Stimulated activated CD4-positive, alpha-beta T cell treated with anti-CD3 and anti-CD28 coated beads, Interleukin-4, amount 100 ng/mL, for 24 hours (primary cell): Measurements from ENCODE around the gene NTRK3.

Source experiments
- DNase-seq: peaks from one replicate; pipeline ENCODE4 v3.0.0-alpha.2; 2020

NTRK3 gene

GRCh38 chr15:87967951-87968350 is 288.6 kb downstream of the NTRK3 start:
- DNase-seq = no peak

GRCh38 chr15:87965304-87965703 is 291.2 kb downstream of the NTRK3 start:
- DNase-seq = no peak

GRCh38 chr15:87962428-87962827 is 294.1 kb downstream of the NTRK3 start:
- no peak for DNase-seq

DNA sequence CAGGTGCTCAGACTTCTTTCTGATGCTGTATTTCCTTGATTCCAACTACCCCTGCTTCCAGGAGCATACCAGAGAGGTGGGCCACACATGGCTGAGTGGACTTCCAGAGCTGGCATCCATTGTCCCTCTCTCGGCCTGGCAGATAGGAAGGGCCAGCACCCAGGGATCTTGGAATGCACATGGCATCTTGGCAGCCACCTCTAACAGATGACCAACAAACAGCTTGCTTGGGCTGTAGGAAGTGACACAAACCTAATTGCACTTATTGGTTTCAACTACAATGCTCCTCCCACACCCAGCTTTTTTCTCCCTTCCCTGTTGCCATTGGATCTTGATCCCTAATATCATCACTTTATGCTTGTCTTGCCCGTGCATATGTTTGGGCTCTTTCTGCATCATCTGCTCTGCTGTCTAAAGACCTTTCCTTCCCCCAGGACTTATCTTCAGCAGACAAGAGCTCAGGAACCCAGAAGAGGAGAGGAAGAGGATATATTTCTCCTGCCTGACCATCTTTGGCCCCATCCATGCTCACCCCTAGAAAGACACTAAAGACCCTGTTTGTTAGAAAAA is 294.6 kb downstream of the NTRK3 start:
- DNase-seq = no peak

- DNase-seq = no peak
Observed at GRCh38 chr15:87959662-87960061, 296.9 kb downstream of the NTRK3 start.

DNA sequence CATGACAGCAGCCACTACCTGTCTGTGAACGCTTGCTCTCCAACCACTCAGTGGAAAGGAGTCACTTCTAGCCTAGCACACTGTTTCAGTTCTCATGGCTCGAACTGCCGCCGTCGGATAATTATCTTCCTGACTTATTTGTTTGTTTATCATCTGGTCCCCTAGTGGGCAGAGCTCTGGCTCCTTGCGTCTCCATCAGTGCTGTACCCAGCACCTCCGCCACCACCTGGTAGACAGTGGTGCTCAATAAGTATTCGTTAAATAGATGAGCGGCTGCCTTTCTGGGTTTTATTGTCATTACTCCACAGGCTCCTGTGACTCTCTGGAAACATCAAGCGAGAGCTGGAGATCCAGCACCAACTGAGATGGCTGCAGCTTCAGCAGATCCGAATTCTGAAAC is 297.5 kb downstream of the NTRK3 start:
- DNase-seq = no peak

- DNase-seq = no peak
Observed at GRCh38 chr15:87955284-87955909, 301.1 kb downstream of the NTRK3 start.

DNA sequence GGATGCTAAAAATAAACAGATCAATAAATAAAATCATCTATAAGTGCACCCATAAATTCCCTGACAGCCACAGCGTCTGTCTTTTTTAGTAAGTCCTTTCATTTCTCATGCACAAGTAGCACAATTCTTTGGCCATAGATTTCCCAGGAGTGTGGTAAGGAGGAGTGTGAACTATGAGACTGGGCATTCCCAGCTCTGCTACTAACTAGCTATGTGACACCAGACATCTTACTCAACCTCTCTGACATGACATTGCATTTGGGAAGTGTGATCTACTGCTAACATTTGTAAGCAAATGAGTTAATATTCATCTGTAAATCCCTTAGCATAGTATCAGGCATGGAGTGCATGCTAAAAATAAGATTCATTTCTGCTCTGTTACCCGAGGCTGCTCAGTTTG is 301.7 kb downstream of the NTRK3 start:
- DNase-seq = no peak

- DNase-seq = no peak
Observed at GRCh38 chr15:87952736-87953287, 303.7 kb downstream of the NTRK3 start.

- DNase-seq = no peak
Observed at GRCh38 chr15:87949575-87950223, 306.8 kb downstream of the NTRK3 start.

- DNase-seq = no peak
Observed at GRCh38 chr15:87949151-87949574, 307.4 kb downstream of the NTRK3 start.

- DNase-seq = no peak
Observed at GRCh38 chr15:87947560-87947959, 309.0 kb downstream of the NTRK3 start.

DNA sequence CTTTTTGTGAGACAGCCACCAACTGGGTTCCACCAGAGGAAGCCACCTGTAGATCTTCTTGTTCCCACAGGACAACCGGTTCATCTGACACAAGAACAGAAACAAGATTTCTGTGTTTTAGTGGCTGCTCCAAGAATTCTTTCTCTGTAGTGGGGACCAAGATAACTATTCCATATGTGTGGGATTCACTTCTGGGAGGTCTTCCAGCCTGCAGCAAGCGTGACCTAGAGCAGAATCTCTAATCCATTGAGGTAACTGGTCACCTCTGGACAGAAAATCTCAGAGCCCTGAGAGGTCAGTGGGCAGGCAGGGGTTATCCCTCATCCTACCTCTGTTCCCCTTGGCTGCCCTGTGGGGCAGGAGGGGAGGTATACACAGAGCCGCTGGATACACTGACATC is 311.3 kb downstream of the NTRK3 start:
- DNase-seq = no peak

- no peak for DNase-seq
Observed at GRCh38 chr15:87944691-87945090, 311.8 kb downstream of the NTRK3 start.

- DNase-seq = no peak
Observed at GRCh38 chr15:87944050-87944449, 312.5 kb downstream of the NTRK3 start.

DNA sequence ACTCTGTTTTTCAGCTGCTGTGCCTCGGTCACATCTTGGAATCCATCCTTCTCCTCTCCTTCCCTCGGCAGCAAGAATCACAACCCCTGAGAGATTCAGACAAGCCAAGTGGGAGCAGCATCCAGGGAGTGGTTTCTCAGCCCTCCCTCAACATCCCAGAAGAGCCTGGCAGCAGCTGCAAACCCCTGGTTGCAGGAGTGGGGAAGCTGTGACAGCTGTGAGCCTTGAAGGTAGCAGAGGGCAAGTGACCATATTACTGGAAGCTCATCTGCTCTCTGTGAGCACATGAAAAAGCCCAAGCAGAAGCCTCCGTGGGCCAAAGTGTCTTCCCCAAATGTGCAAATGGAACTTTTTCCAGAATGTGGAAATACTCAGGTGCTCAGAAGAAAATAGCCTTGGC is 312.9 kb downstream of the NTRK3 start:
- no peak for DNase-seq

GRCh38 chr15:87942316-87942715 is 314.2 kb downstream of the NTRK3 start:
- DNase-seq = no peak

DNA sequence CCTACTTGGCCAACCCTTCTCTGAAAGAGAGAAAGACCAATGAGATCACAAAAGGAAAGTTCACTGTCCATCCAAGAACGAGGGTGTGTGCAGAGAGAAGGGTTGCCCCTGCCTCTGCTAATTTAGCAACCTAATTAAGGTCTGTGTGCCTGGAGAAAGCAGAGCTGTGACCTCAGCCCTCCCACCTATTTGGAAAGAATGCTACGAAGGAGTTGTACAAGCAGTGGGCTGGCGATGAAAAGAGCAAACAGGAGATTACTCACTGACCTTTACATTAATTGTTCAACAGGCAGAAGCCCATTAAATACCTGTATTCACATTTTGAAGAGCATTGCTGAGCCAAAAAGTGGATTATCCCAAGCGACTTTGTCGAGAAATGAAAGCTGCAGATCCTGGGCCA is 314.9 kb downstream of the NTRK3 start:
- no peak for DNase-seq

GRCh38 chr15:87940768-87941167 is 315.8 kb downstream of the NTRK3 start:
- no peak for DNase-seq

DNA sequence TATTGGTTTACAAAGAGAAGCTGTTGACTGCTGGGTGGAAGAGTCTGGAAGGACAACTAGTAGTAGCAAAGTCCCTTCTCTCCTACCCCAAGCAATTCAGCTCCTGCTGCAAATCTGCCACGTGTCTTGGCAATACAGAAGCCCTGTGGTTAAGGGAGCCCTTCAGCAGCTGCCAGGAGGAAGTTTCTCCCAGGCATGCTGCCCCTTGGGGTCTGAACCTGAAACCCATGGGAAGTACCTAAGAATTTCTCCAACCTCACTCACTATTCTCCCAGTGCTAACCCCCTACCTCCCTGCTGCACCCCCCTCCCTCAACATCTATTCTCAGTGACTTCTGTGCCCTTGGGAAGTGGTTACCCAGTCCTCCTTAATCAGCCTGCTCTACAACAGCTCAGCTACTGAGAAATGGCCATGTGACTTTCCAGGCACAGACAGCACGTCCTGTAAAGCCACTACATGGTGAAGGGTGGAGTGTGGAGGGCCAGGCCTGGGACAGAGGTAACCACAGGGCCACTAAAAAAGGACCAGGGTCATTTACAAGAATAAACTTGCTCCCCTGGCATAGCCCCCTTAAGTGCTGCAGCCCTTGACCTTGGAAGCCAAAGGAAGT is 316.6 kb downstream of the NTRK3 start:
- DNase-seq = no peak

- no peak for DNase-seq
Observed at GRCh38 chr15:87938031-87938430, 318.5 kb downstream of the NTRK3 start.

DNA sequence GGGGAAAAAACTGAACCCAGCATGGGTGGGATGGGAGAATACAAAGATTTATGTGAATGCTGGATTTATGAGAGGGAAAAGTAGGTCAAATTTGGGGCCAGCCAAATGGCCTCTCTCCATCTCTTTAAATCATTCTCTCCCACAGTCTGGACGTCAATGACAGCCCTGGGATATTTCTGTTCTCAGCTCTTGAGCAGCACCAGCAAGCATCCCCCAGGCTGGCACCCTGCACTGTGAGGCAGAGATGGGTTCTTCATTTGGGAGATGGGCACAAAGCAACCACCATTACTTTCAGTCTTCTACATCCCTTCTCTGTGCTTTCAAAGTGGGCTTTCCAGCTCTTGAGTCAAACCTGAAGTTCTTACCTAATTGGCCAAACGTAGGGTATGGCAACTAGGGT is 321.0 kb downstream of the NTRK3 start:
- no peak for DNase-seq

GRCh38 chr15:87931584-87931983 is 325.0 kb downstream of the NTRK3 start:
- no peak for DNase-seq

DNA sequence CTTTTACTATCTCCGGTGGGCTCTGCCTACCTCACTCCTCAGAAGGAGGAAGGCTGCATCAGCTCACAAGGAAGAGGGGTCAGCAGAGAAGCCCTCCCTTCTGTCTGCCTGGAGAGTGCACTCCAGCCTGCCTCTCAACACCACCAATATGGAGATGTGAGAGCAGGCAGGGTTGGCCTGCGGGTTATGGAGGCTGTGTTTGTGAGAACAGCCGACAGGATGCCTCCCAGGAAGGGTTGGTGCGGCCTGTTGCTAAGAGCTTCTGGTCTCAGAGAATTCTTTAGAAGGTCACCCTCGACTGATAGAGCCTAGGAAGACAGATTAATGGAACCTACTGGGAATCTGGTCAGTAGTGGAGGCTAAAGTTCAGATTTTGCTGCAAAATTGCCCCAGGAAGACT is 326.1 kb downstream of the NTRK3 start:
- DNase-seq = no peak
